ENCODE data around the gene PRR12. TPM values are rescaled to one million over a fixed set of nuclear protein-coding genes. Genes with fewer than 3 reads are reported as not detected.

PRR12 gene
- total and polyA plus RNA-seq, 9 donors = 2.8 to 44.1 (median 30.1) TPM

DNA sequence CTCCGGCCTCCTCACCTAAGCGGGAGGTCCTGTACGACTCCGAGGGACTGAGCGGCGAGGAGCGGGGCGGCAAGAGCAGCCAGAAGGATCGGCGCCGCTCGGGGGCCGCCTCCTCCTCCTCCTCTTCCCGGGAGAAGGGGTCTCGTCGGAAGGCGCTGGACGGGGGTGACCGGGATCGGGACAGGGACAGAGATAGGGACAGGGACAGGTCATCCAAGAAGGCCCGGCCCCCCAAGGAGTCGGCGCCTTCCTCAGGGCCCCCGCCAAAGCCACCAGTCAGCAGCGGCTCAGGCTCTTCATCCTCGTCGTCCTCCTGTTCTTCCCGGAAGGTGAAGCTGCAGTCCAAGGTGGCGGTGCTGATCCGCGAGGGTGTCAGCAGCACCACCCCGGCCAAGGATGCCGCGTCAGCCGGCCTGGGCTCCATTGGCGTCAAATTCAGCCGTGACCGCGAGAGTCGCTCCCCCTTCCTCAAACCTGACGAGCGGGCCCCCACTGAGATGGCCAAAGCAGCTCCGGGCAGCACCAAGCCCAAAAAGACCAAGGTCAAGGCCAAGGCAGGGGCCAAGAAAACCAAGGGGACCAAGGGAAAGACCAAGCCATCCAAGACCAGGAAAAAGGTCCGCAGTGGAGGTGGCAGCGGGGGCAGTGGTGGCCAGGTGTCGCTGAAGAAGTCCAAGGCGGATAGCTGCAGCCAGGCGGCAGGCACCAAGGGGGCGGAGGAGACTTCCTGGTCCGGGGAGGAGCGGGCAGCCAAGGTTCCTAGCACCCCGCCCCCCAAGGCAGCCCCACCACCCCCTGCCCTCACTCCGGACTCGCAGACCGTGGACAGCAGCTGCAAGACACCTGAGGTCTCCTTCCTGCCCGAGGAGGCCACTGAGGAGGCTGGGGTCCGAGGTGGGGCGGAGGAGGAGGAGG is 61.8 kb downstream of the PRR12 start:
- 84 to 89% (median 86%) methylated on average over 58 of the region's 58 CpGs for WGBS, 3 donors
- TF ChIP-seq, protein P1, sequence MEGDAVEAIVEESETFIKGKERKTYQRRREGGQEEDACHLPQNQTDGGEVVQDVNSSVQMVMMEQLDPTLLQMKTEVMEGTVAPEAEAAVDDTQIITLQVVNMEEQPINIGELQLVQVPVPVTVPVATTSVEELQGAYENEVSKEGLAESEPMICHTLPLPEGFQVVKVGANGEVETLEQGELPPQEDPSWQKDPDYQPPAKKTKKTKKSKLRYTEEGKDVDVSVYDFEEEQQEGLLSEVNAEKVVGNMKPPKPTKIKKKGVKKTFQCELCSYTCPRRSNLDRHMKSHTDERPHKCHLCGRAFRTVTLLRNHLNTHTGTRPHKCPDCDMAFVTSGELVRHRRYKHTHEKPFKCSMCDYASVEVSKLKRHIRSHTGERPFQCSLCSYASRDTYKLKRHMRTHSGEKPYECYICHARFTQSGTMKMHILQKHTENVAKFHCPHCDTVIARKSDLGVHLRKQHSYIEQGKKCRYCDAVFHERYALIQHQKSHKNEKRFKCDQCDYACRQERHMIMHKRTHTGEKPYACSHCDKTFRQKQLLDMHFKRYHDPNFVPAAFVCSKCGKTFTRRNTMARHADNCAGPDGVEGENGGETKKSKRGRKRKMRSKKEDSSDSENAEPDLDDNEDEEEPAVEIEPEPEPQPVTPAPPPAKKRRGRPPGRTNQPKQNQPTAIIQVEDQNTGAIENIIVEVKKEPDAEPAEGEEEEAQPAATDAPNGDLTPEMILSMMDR (IDR thresholded peaks at IDR 0.05) = no peak
- TF ChIP-seq EP300 (IDR thresholded peaks at IDR 0.05) (no peak), POLR2A (IDR thresholded peaks at IDR 0.05) (no peak)
- Histone ChIP-seq H3K4me1 (ENCODE audit: insufficient read depth) (no peaks in the 10 kb centered on the region), H3K27me3 (no peaks in the 10 kb centered on the region), H3K4me3 (no peak overlapping the region), H3K9me3 (no peaks in the 10 kb centered on the region), H3K27ac (no peak overlapping the region), H3K36me3 (no peaks in the 10 kb centered on the region)
- no peak for DNase-seq
- intact Hi-C loops (cut with DNase I) = no loop called here

DNA sequence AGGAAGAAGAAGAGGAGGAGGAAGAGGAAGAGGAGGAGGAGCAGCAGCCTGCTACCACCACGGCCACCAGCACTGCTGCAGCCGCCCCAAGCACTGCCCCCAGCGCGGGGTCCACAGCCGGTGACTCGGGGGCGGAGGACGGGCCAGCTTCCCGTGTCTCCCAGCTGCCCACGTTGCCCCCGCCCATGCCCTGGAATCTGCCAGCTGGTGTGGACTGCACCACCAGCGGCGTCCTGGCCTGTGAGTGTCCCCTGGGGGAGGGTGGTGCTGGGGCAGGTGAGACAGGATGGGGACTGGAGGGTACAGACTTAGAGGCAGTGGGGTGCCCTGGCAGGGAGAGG is 62.5 kb downstream of the PRR12 start:
- no peak for DNase-seq
- H3K4me3 ChIP-seq = no peak overlapping the region
- intact Hi-C loops (cut with DNase I) = no loop called here
- H3K9me3 ChIP-seq = no peaks in the 10 kb centered on the region
- no peaks in the 10 kb centered on the region for H3K4me1 ChIP-seq (ENCODE audit: insufficient read depth)
- 71 to 82% (median 72%) methylated on average over 13 of the region's 13 CpGs for WGBS, 3 donors
- no peaks in the 10 kb centered on the region for H3K27me3 ChIP-seq
- no peak overlapping the region for H3K27ac ChIP-seq
- H3K36me3 ChIP-seq = no peaks in the 10 kb centered on the region
- TF ChIP-seq EP300 (IDR thresholded peaks at IDR 0.05) (no peak), POLR2A (IDR thresholded peaks at IDR 0.05) (no peak)
- TF ChIP-seq, protein P1 (IDR thresholded peaks at IDR 0.05) = no peak

DNA sequence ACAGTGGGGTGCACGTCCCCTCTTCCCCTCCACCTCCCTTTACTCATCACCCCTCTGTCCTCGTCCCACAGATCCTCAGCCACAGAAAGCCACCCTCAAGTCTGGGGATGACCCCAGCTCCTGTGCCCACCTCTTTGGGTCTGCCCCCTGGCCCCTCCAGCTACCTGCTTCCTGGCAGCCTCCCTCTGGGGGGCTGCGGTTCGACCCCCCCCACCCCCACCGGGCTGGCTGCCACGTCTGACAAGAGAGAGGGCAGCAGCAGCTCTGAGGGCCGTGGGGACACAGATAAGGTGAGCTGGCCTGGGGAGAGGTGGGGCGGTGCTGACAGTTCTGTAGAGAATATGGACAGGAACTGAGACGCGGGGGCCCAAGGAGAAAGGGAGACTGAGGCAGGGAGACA is 63.6 kb downstream of the PRR12 start:
- intact Hi-C loops (cut with DNase I) = no loop called here
- Histone ChIP-seq H3K4me1 (ENCODE audit: insufficient read depth) (no peaks in the 10 kb centered on the region), H3K4me3 (no peak overlapping the region), H3K36me3 (no peaks in the 10 kb centered on the region), H3K9me3 (no peaks in the 10 kb centered on the region), H3K27me3 (no peaks in the 10 kb centered on the region), H3K27ac (no peak overlapping the region)
- TF ChIP-seq, protein P1 (IDR thresholded peaks at IDR 0.05) = no peak
- no peak for DNase-seq
- WGBS, 3 donors = 73 to 77% (median 73%) methylated on average over 10 of the region's 10 CpGs

DNA sequence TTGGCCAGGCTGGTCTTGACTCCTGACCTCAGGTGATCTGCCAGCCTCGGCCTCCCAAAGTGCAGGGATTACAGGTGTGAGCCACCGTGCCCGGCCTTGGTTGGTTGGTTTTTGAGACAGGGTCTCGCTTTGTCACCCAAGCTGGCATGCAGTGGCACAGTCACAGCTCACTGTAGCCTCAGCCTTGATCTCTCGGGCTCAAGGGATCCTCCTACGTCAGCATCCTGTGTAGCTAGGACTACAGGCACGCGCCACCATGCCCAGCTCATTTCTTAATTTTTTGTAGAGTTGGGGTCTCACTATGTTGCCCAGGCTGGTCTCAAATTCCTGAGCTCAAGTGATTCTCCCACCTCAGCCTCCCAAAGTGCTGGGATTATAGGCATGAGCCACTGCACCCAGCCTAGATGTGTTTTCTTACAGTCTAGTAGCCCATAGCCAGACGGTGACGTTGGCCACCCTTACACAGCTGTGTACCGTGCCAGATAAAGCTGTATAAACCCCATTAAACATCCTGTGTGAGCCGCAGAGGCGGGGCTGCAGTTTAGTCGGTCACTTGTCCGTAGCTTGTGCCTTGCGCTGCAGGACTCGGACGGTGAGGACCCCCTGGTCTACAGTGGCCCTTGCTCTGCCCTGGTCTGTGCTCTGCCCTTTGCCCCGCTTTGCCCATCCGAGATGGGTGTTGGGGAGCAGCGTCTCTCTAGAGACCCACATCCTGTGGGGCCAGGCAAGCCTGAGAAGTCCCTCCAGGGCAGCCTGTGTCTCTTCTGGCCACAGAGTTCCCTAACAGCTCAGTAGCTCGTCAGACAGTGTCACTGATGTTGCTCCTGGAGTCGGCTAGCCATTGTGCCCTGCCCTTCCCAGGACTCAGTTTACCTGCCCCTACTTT is 64.8 kb downstream of the PRR12 start:
- no peak for DNase-seq
- WGBS, 3 donors = 85 to 88% (median 87%) methylated on average over 23 of the region's 23 CpGs
- Histone ChIP-seq H3K4me1 (ENCODE audit: insufficient read depth) (no peaks in the 10 kb centered on the region), H3K27ac (no peak overlapping the region), H3K27me3 (no peaks in the 10 kb centered on the region), H3K4me3 (no peak overlapping the region), H3K9me3 (no peaks in the 10 kb centered on the region), H3K36me3 (no peaks in the 10 kb centered on the region)
- intact Hi-C loops (cut with DNase I) = no loop called here
- TF ChIP-seq POLR2A (IDR thresholded peaks at IDR 0.05) (no peak), EP300 (IDR thresholded peaks at IDR 0.05) (no peak)
- TF ChIP-seq, protein P1 (IDR thresholded peaks at IDR 0.05) = no peak
